ENCODE results near the gene THSD7B. TPM values are rescaled to one million over a fixed set of nuclear protein-coding genes. Genes with fewer than 3 reads are reported as not detected.
A peak's percentile ranks its signal among the peaks of the same experiment; 100 is the strongest.
"Not testable (repeated sequence)": the region's sequence is repeated elsewhere in the genome, so short reads cannot be mapped to it uniquely, and the experiment has no call there.

The THSD7B gene
- polyA plus RNA-seq, 1 donor, result 5.4 TPM

GRCh38 chr2:137689549-137689948, 924.2 kb downstream of the THSD7B start:
- DNase-seq, result no peak

- no peak for DNase-seq
Observed at GRCh38 chr2:137693534-137693933, 928.2 kb downstream of the THSD7B start.

GRCh38 chr2:137696916-137697315, 931.6 kb downstream of the THSD7B start:
- DNase-seq, result no peak

GRCh38 chr2:137700250-137700649, 934.9 kb downstream of the THSD7B start:
- not testable (repeated sequence) for DNase-seq

GRCh38 chr2:137700681-137701080, 935.3 kb downstream of the THSD7B start:
- no peak for DNase-seq

- DNase-seq, result no peak
Observed at GRCh38 chr2:137705296-137705695, 940.0 kb downstream of the THSD7B start.

- DNase-seq, result peak; percentile 5
Observed at GRCh38 chr2:137706786-137707613, 941.7 kb downstream of the THSD7B start.

- no peak for DNase-seq
Observed at GRCh38 chr2:137708311-137708710, 943.0 kb downstream of the THSD7B start.

- no peak for DNase-seq
Observed at GRCh38 chr2:137715731-137716191, 950.4 kb downstream of the THSD7B start.

GRCh38 chr2:137718786-137719185, 953.4 kb downstream of the THSD7B start:
- DNase-seq, result no peak

- DNase-seq, result no peak
Observed at GRCh38 chr2:137721733-137722132, 956.4 kb downstream of the THSD7B start.

- DNase-seq, result no peak
Observed at GRCh38 chr2:137724912-137725311, 959.6 kb downstream of the THSD7B start.

All from left kidney (tissue), 2 donors.